GM23338 (cell line): ENCODE measurements around the gene RRP9. TPM values are rescaled to one million over a fixed set of nuclear protein-coding genes. Genes with fewer than 3 reads are reported as not detected.

Experiments used
- ATAC-seq: fragments of 200-7000 bp; cut with Tn5 transposase; 3 replicates; pipeline ENCODE4 v1.9.1; 2020
- DNase-seq: peaks from one replicate; pipeline ENCODE4 v3.0.0-alpha.2; 2015; ENCODE audit warnings: low spot score
- H2AFZ ChIP-seq: fragments of 200-600 bp; sonication (generic); 2 replicates; pipeline ENCODE4 v1.8.0; 2016; ENCODE audit warnings: antibody characterized with exemption, mild to moderate bottlenecking, moderate library complexity
- H3F3A ChIP-seq: fragments of 200-600 bp; sonication (generic); replicated peaks from 2 replicates; pipeline ENCODE4 v1.8.0; 2017; ENCODE audit warnings: antibody characterized with exemption, mixed run types, low read depth
- H3K27ac ChIP-seq: fragments of 200-600 bp; sonication (generic); 2 replicates; pipeline ENCODE4 v1.6.1; 2016; ENCODE audit warnings: low read depth
- H3K27me3 ChIP-seq: fragments of 200-600 bp; sonication (generic); 2 replicates; pipeline ENCODE4 v1.8.0; 2016; ENCODE audit warnings: mild to moderate bottlenecking, mixed run types, moderate library complexity; ENCODE audit not compliant: insufficient read depth
- H3K36me3 ChIP-seq: fragments of 200-600 bp; sonication (generic); 2 replicates; pipeline ENCODE4 v1.8.0; 2016; ENCODE audit warnings: mild to moderate bottlenecking; ENCODE audit not compliant: insufficient read depth
- H3K4me1 ChIP-seq: fragments of 200-600 bp; sonication (generic); 2 replicates; pipeline ENCODE4 v1.8.0; 2016; ENCODE audit warnings: mild to moderate bottlenecking, moderate library complexity; ENCODE audit not compliant: insufficient read depth
- H3K4me2 ChIP-seq: fragments of 200-600 bp; sonication (generic); 2 replicates; pipeline ENCODE4 v1.7.1; 2017; ENCODE audit warnings: mixed run types
- H3K4me3 ChIP-seq: fragments of 200-600 bp; sonication (generic); 2 replicates; pipeline ENCODE4 v1.6.1; 2016; ENCODE audit warnings: mixed run types
- H3K79me2 ChIP-seq: fragments of 200-600 bp; sonication (generic); replicated peaks from 2 replicates; pipeline ENCODE4 v1.8.0; 2017; ENCODE audit warnings: mild to moderate bottlenecking; ENCODE audit not compliant: insufficient read depth
- H3K9me2 ChIP-seq: fragments of 200-600 bp; sonication (generic); 2 replicates; pipeline ENCODE4 v1.8.0; 2017; ENCODE audit not compliant: insufficient read depth
- H4K20me1 ChIP-seq: fragments of 200-600 bp; sonication (generic); replicated peaks from 2 replicates; pipeline ENCODE4 v1.8.0; 2017; ENCODE audit warnings: mild to moderate bottlenecking; ENCODE audit not compliant: insufficient read depth
- H3K27ac Mint-ChIP-seq: 2 replicates; pipeline ENCODE4 v1.8.0; 2020; ENCODE audit warnings: inconsistent platforms, mild to moderate bottlenecking, moderate library complexity, mixed read lengths
- H3K27me3 Mint-ChIP-seq: 3 replicates; pipeline ENCODE4 v1.8.0; 2022; ENCODE audit warnings: low read depth, mild to moderate bottlenecking, moderate library complexity, mixed read lengths, inconsistent platforms; ENCODE audit not compliant: insufficient read depth, poor library complexity
- H3K36me3 Mint-ChIP-seq: 3 replicates; pipeline ENCODE4 v1.8.0; 2021; ENCODE audit warnings: low read depth, mild to moderate bottlenecking, inconsistent platforms, moderate library complexity, mixed read lengths
- H3K4me1 Mint-ChIP-seq: 3 replicates; pipeline ENCODE4 v1.8.0; 2020; ENCODE audit warnings: mild to moderate bottlenecking, inconsistent platforms, mixed read lengths
- H3K4me3 Mint-ChIP-seq: 3 replicates; pipeline ENCODE4 v1.8.0; 2021; ENCODE audit warnings: moderate library complexity, mild to moderate bottlenecking, inconsistent platforms, mixed read lengths
- H3K9me3 Mint-ChIP-seq: 3 replicates; pipeline ENCODE4 v1.8.0; 2020; ENCODE audit warnings: moderate library complexity, mild to moderate bottlenecking, inconsistent platforms, mixed read lengths
- CREB1 ChIP-seq: fragments of 250-450 bp; sonication (Bioruptor Pico); IDR thresholded peaks from 2 replicates; pipeline ENCODE4 v1.5.0; 2020; ENCODE audit warnings: low read depth, mild to moderate bottlenecking, moderate library complexity
- ETS1 ChIP-seq: IDR thresholded peaks from 2 replicates; pipeline ENCODE4 v1.6.1; 2016; ENCODE audit warnings: antibody characterized with exemption
- EZH2 ChIP-seq: fragments of 200-600 bp; sonication (generic); IDR thresholded peaks from one replicate; pipeline ENCODE4 v1.8.0; 2017; ENCODE audit warnings: antibody characterized with exemption, mild to moderate bottlenecking, low read depth; ENCODE audit not compliant: unreplicated experiment
- NANOG ChIP-seq: IDR thresholded peaks from 2 replicates; pipeline ENCODE4 v1.6.1; 2016; ENCODE audit warnings: antibody characterized with exemption, borderline replicate concordance
- ZNF462 ChIP-seq: fragments of 250-450 bp; sonication (Bioruptor Pico); IDR thresholded peaks from 2 replicates; pipeline ENCODE4 v1.5.0; 2020; ENCODE audit warnings: mild to moderate bottlenecking, moderate library complexity
- polyA plus RNA-seq: library from polyadenylated mRNA; unstranded; fragments of >200 nt; fragmentation: Nextera tagmentation; extraction: Ambion mirVana; gene quantifications from 2 replicates; pipeline ENCODE4 v1.2.1, GENCODE V29; 2016
- total RNA-seq: library from RNA; depleted of rRNA; stranded (reverse); fragments of >200 nt; shearing (Covaris generic); gene quantifications from 2 replicates; pipeline ENCODE4 v1.2.3, GENCODE V29; 2014

Gene RRP9
- total and polyA plus RNA-seq, 2 experiments from 2014 or later = 62.4 to 68.1 TPM

GRCh38 chr3:51894391-51894790 is 47.3 kb downstream of the RRP9 start (continued):
- no peak for TF ChIP-seq ZNF462 (CRISPR knock-in tag)
- TF ChIP-seq CREB1 = no peak
- TF ChIP-seq NANOG = no peak

GRCh38 chr3:51891242-51892039 is 50.3 kb downstream of the RRP9 start:
- no peaks in the 10 kb centered on the region for H3F3A ChIP-seq
- no peaks in the 10 kb centered on the region for H3K4me1 ChIP-seq
- no peaks in the 10 kb centered on the region for H3K79me2 ChIP-seq
- H3K9me2 ChIP-seq = no peaks in the 10 kb centered on the region; the same call in 1 of the 2 replicates
- no peaks in the 10 kb centered on the region for H3K36me3 ChIP-seq
- no peak overlapping the region for H3K27ac ChIP-seq
- DNase-seq (no peak), ATAC-seq (no peak)
- Mint-ChIP-seq H3K9me3 (peaks cover 2% of the 10 kb centered on the region; the same call in 2 of the 3 replicates), H3K27ac (no peak overlapping the region), H3K27me3 (peaks cover 2% of the 10 kb centered on the region), H3K4me3 (no peak overlapping the region), H3K4me1 (peaks cover 5% of the 10 kb centered on the region), H3K36me3 (no peaks in the 10 kb centered on the region)
- no peak overlapping the region for H2AFZ ChIP-seq
- TF ChIP-seq ZNF462 (CRISPR knock-in tag) (no peak), NANOG (no peak), EZH2 (no peak), ETS1 (no peak)
- no peak overlapping the region for H3K4me3 ChIP-seq
- no peaks in the 10 kb centered on the region for H3K27me3 ChIP-seq
- H3K4me2 ChIP-seq = no peak overlapping the region
- no peaks in the 10 kb centered on the region for H4K20me1 ChIP-seq
